ENCODE data around the gene ADORA2B. TPM values are rescaled to one million over a fixed set of nuclear protein-coding genes. Genes with fewer than 3 reads are reported as not detected.

ADORA2B gene
- total RNA-seq, 1 donor from 2014 or later = not detected

DNA sequence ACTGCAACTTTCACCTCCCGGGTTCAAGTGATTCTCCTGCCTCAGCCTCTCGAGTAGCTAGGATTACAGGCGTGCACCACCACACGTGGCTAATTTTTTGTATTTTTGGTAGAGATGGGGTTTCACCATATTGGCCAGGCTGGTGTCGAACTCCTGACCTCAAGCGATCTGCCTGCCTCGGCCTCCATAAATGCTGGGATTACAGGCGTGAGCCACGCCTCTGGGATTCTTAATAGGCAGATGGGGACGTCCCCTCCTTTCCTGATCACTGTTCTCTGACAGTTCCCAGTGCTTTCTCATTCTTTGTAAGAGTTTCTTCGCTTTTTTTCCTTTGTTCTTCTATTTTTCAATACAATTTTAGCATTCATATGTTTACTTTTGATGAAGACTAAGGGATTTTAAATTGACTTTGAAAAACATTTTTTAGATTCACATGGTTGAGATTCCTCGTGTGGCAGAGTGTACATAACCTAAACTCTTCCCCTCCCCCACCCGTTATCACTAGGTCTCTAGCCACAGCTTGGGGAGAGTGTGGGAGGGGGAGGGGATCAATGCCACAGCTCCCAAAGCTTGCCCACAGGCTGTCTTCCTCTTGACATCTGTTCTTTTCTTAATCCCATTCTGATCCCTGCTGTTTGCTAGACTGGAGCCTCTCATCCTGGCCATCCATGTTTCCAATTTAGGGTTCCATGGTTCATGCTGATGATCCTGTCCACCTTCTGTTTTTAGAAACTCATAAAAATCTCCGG is 11.0 kb downstream of the ADORA2B start:
- no peaks in the 10 kb centered on the region for H3K9me3 Mint-ChIP-seq
- H3K27ac Mint-ChIP-seq = no peak overlapping the region
- CTCF ChIA-PET = no interaction called here
- peaks cover 11% of the 10 kb centered on the region for H3K4me1 Mint-ChIP-seq
- no peak for ATAC-seq (ENCODE audit: low read depth)
- H3K36me3 Mint-ChIP-seq (ENCODE audit: low read depth) = no peaks in the 10 kb centered on the region
- no peak overlapping the region for H3K4me3 Mint-ChIP-seq
- POLR2A ChIA-PET = interaction anchor here (0.7 kb wide), 4 partner anchors 12 to 463 kb away, joined by 4 to 8 read pairs (median 5); no protein-coding TSS in a partner anchor
- intact Hi-C loops (cut with micrococcal nuclease) = no loop called here
- no peak for TF ChIP-seq CTCF (IDR thresholded peaks at IDR 0.05)
- DNase-seq = no peak
- peaks cover 12% of the 10 kb centered on the region for H3K27me3 Mint-ChIP-seq

- ATAC-seq (ENCODE audit: low read depth) = no peak
- CTCF ChIA-PET = no interaction called here
- no peak for TF ChIP-seq CTCF (IDR thresholded peaks at IDR 0.05)
- no peak for DNase-seq
- Mint-ChIP-seq H3K27ac (no peak overlapping the region), H3K4me1 (peaks cover 11% of the 10 kb centered on the region), H3K4me3 (no peak overlapping the region), H3K9me3 (no peaks in the 10 kb centered on the region), H3K27me3 (peaks cover 12% of the 10 kb centered on the region), H3K36me3 (ENCODE audit: low read depth) (no peaks in the 10 kb centered on the region)
- POLR2A ChIA-PET = no interaction called here
- intact Hi-C loops (cut with micrococcal nuclease) = no loop called here
Observed at GRCh38 chr17:15957206-15957605, 12.3 kb downstream of the ADORA2B start.

- H3K36me3 Mint-ChIP-seq (ENCODE audit: low read depth) = no peaks in the 10 kb centered on the region
- H3K4me3 Mint-ChIP-seq = no peak overlapping the region
- CTCF ChIA-PET = no interaction called here
- no peak for ATAC-seq (ENCODE audit: low read depth)
- H3K9me3 Mint-ChIP-seq = no peaks in the 10 kb centered on the region
- POLR2A ChIA-PET = no interaction called here
- no peak overlapping the region for H3K27ac Mint-ChIP-seq
- DNase-seq = no peak
- no peak for TF ChIP-seq CTCF (IDR thresholded peaks at IDR 0.05)
- H3K27me3 Mint-ChIP-seq = peaks cover 12% of the 10 kb centered on the region
- peaks cover 11% of the 10 kb centered on the region for H3K4me1 Mint-ChIP-seq
- intact Hi-C loops (cut with micrococcal nuclease) = no loop called here
Observed at GRCh38 chr17:15957608-15958307, 12.8 kb downstream of the ADORA2B start.

GRCh38 chr17:15958484-15958854 is 13.5 kb downstream of the ADORA2B start:
- no peak for ATAC-seq (ENCODE audit: low read depth)
- ChIA-PET POLR2A (interaction anchor here (0.8 kb wide), 1 partner anchor 13 kb away, joined by 3 read pairs; the partner anchor contains the start of gene ADORA2B), CTCF (no interaction called here)
- Mint-ChIP-seq H3K4me1 (peaks cover 11% of the 10 kb centered on the region), H3K36me3 (ENCODE audit: low read depth) (no peaks in the 10 kb centered on the region), H3K27ac (no peak overlapping the region), H3K4me3 (no peak overlapping the region), H3K27me3 (peaks cover 12% of the 10 kb centered on the region), H3K9me3 (no peaks in the 10 kb centered on the region)
- intact Hi-C loops (cut with micrococcal nuclease) = no loop called here
- TF ChIP-seq CTCF (IDR thresholded peaks at IDR 0.05) = no peak
- no peak for DNase-seq

DNA sequence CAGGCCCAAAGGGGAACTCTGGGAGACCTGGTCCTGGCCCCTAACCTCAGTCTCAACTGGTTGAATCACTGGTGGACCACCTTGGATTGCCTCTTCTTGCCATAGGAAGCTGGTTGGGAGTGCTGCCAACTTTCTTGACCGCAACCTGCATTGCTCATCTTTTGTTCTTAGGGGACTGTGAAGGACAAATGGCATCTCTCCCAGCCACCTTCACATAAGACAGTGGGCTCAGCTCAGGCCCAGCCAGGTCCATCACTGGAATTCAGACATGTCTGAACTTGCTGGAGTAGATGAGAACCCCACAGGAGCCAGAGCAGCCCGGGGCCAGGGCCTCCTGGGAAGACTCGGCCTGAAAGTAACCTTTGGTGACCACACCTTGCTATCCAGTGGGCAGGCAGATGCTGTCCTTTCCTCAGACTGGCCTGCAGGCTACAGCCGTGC is 18.8 kb downstream of the ADORA2B start:
- Mint-ChIP-seq H3K36me3 (ENCODE audit: low read depth) (no peaks in the 10 kb centered on the region), H3K9me3 (no peaks in the 10 kb centered on the region), H3K4me1 (peaks cover 17% of the 10 kb centered on the region), H3K27me3 (peaks cover 19% of the 10 kb centered on the region), H3K4me3 (no peak overlapping the region), H3K27ac (no peak overlapping the region)
- ChIA-PET CTCF (no interaction called here), POLR2A (interaction anchor here (0.5 kb wide), 1 partner anchor 35 kb away, joined by 4 read pairs; no protein-coding TSS in a partner anchor)
- no peak for TF ChIP-seq CTCF (IDR thresholded peaks at IDR 0.05)
- no peak for DNase-seq
- ATAC-seq (ENCODE audit: low read depth) = no peak
- intact Hi-C loops (cut with micrococcal nuclease) = no loop called here
